Uterus (tissue), 4 donors: ENCODE results near the gene GGACT. TPM values are rescaled to one million over a fixed set of nuclear protein-coding genes. Genes with fewer than 3 reads are reported as not detected.

ENCODE experiments used
- DNase-seq, 2 donors: peaks; one replicate each; pipeline ENCODE4 v3.0.0-alpha.2; 2019 to 2020
- H3K27ac ChIP-seq, 2 donors: fragments of 200-600 bp; sonication (generic); 1 replicate in 1 of 2; 2 replicates in 1 of 2; pipeline ENCODE4 v1.5.1; 2016 to 2018
- H3K27me3 ChIP-seq, 2 donors: fragments of 200-600 bp; sonication (generic); one replicate each; pipeline ENCODE4 v1.5.1; 2018 to 2019; ENCODE audit warnings: control low read depth in 1 of 2
- H3K36me3 ChIP-seq, 2 donors: fragments of 200-600 bp; sonication (generic); one replicate each; pipeline ENCODE4 v1.5.1; 2019; ENCODE audit warnings: control low read depth in 1 of 2
- H3K4me1 ChIP-seq, 2 donors: fragments of 200-600 bp; sonication (generic); one replicate each; pipeline ENCODE4 v1.5.1; 2018 to 2019; ENCODE audit warnings: control low read depth in 1 of 2
- H3K4me3 ChIP-seq, 2 donors: fragments of 200-600 bp; sonication (generic); 1 replicate in 1 of 2; 2 replicates in 1 of 2; pipeline ENCODE4 v1.5.1; 2018 to 2019; ENCODE audit warnings: mild to moderate bottlenecking in 1 of 2
- H3K9me3 ChIP-seq, 2 donors: fragments of 200-600 bp; sonication (generic); one replicate each; pipeline ENCODE4 v1.5.1; 2019; ENCODE audit warnings: control low read depth in 1 of 2
- CTCF ChIP-seq, 4 experiments: fragments of 200-600 bp in 2 of 4; fragments of 450-650 bp in 2 of 4; sonication (generic) in 2 of 4; IDR thresholded peaks; one replicate each; pipeline ENCODE4 v1.5.1; 2016 to 2019; ENCODE audit warnings: antibody characterized with exemption in 4 of 4, mild to moderate bottlenecking in 2 of 4, moderate library complexity in 1 of 4
- POLR2A ChIP-seq, 2 donors: fragments of 450-650 bp; IDR thresholded peaks; one replicate each; pipeline ENCODE4 v1.6.1; 2016; ENCODE audit warnings: antibody characterized with exemption in 2 of 2, mild to moderate bottlenecking in 1 of 2, moderate library complexity in 1 of 2
- intact Hi-C: fragments of 100-400 bp; cut with DNase I; formaldehyde crosslinking; loops from one replicate; pipeline ENCODE4 v1.15.1; 2023; ENCODE audit warnings: low total_unique reads
- total RNA-seq, 4 donors: library from RNA; depleted of rRNA in 3 of 4; stranded (reverse); fragments of >200 nt in 3 of 4; gene quantifications; one replicate each; pipeline versions ENCODE4 v1.1.0 to v1.2.4, GENCODE V29; 2014 to 2023
- donor health status: DM: yes; HTN: yes; CAD: no.

The GGACT gene
- total RNA-seq, 4 donors from 2014 or later = 0.26 to 5.7 (median 1.1) TPM

- TF ChIP-seq CTCF (IDR thresholded peaks at IDR 0.05) (no peak), POLR2A (IDR thresholded peaks at IDR 0.05) (no peak)
- Histone ChIP-seq H3K9me3 (no peaks in the 10 kb centered on the region), H3K4me1 (no peaks in the 10 kb centered on the region), H3K27ac (no peak overlapping the region), H3K36me3 (no peaks in the 10 kb centered on the region), H3K4me3 (no peak overlapping the region), H3K27me3 (no peaks in the 10 kb centered on the region)
- no peak for DNase-seq
- intact Hi-C loops = loop anchor here (10.0 kb wide), 2 partner anchors 596 to 856 kb away; no protein-coding TSS in a partner anchor
These were observed 78.2 kb downstream of the GGACT start for GRCh38 chr13:100510208-100510957.

DNA sequence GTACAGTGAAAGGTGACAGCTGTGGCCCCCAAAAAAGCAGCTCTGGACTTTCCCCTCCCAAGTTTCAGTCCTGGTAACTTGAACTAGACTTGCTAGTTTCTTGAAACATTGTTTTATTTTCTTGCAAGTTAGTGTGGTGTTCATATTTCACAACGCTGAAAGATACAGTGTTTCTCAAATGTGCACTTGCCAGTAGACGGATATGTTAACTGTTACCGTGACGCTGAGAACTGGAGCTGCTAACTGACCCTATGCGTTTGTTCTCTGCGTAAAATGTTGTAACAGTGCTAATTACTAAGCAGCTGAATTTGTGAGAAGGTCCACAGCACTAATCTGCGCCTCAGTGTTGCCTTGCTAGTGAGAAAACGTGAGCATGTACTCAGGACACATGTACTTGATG is 79.6 kb downstream of the GGACT start:
- H3K27ac ChIP-seq = no peak overlapping the region
- H3K36me3 ChIP-seq = no peaks in the 10 kb centered on the region
- DNase-seq = no peak
- no peaks in the 10 kb centered on the region for H3K4me1 ChIP-seq
- no peaks in the 10 kb centered on the region for H3K27me3 ChIP-seq
- TF ChIP-seq POLR2A (IDR thresholded peaks at IDR 0.05) = no peak
- TF ChIP-seq CTCF (IDR thresholded peaks at IDR 0.05) = no peak
- H3K9me3 ChIP-seq = no peaks in the 10 kb centered on the region
- no peak overlapping the region for H3K4me3 ChIP-seq
- intact Hi-C loops = no loop called here

- H3K27ac ChIP-seq = no peak overlapping the region
- no peaks in the 10 kb centered on the region for H3K27me3 ChIP-seq
- no peaks in the 10 kb centered on the region for H3K4me1 ChIP-seq
- intact Hi-C loops = no loop called here
- TF ChIP-seq POLR2A (IDR thresholded peaks at IDR 0.05) (no peak), CTCF (IDR thresholded peaks at IDR 0.05) (no peak)
- no peaks in the 10 kb centered on the region for H3K9me3 ChIP-seq
- H3K36me3 ChIP-seq = no peaks in the 10 kb centered on the region
- no peak for DNase-seq
- no peak overlapping the region for H3K4me3 ChIP-seq
These were observed 80.1 kb downstream of the GGACT start for GRCh38 chr13:100508455-100508854.

DNA sequence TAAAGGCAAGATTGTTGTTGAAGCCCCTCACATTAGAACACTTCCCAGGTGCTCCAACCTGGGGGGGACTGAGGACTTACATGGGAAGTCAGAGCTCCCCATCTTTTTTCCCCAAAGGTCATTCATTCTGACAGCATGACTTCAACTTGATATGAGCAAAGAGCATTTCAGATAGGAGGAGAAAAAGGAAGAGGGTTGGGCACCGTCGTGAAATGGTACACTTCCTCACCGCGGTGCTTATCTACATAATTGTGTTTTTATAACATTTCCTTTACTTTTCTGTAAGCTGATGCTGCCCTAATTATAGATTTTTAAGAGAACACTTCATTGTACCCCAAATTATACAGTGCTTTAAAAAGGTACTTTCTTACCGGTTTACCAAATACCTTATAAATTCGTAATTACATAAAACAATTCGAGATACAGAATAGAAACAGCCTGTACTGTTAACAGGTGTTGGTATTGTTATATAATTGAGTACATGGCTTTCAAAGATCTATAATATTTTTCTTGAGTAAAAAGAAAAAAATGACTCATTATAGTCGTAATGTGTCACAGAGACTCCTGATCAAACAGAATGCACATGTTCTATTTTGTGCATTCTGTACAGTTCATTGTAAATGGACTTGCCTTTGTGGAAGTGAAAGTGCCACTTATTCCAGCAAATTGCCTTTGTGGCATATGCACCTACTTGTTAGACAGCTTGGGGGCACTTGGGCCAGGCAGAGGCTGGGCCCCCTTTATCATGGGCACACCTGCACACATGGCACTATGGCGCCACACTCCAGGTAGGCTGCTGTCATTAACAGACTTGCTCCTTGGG is 81.8 kb downstream of the GGACT start:
- TF ChIP-seq CTCF (IDR thresholded peaks at IDR 0.05) = no peak
- no peak for TF ChIP-seq POLR2A (IDR thresholded peaks at IDR 0.05)
- H3K36me3 ChIP-seq = no peaks in the 10 kb centered on the region
- intact Hi-C loops = no loop called here

GRCh38 chr13:100506154-100506553 is 82.4 kb downstream of the GGACT start:
- DNase-seq = no peak
- Histone ChIP-seq H3K36me3 (no peaks in the 10 kb centered on the region), H3K4me1 (no peaks in the 10 kb centered on the region), H3K27ac (no peak overlapping the region), H3K9me3 (no peaks in the 10 kb centered on the region), H3K4me3 (no peak overlapping the region), H3K27me3 (no peaks in the 10 kb centered on the region)
- intact Hi-C loops = no loop called here
- TF ChIP-seq CTCF (IDR thresholded peaks at IDR 0.05) (no peak), POLR2A (IDR thresholded peaks at IDR 0.05) (no peak)

More for the DNA sequence above, 81.8 kb downstream of the GGACT start:
- no peaks in the 10 kb centered on the region for H3K9me3 ChIP-seq
- H3K27me3 ChIP-seq = no peaks in the 10 kb centered on the region
- H3K4me3 ChIP-seq = no peak overlapping the region
- no peaks in the 10 kb centered on the region for H3K4me1 ChIP-seq
- H3K27ac ChIP-seq = no peak overlapping the region
- no peak for DNase-seq
